ENCODE data around the gene TICRR. TPM values are rescaled to one million over a fixed set of nuclear protein-coding genes. Genes with fewer than 3 reads are reported as not detected.

The TICRR gene, protein sequence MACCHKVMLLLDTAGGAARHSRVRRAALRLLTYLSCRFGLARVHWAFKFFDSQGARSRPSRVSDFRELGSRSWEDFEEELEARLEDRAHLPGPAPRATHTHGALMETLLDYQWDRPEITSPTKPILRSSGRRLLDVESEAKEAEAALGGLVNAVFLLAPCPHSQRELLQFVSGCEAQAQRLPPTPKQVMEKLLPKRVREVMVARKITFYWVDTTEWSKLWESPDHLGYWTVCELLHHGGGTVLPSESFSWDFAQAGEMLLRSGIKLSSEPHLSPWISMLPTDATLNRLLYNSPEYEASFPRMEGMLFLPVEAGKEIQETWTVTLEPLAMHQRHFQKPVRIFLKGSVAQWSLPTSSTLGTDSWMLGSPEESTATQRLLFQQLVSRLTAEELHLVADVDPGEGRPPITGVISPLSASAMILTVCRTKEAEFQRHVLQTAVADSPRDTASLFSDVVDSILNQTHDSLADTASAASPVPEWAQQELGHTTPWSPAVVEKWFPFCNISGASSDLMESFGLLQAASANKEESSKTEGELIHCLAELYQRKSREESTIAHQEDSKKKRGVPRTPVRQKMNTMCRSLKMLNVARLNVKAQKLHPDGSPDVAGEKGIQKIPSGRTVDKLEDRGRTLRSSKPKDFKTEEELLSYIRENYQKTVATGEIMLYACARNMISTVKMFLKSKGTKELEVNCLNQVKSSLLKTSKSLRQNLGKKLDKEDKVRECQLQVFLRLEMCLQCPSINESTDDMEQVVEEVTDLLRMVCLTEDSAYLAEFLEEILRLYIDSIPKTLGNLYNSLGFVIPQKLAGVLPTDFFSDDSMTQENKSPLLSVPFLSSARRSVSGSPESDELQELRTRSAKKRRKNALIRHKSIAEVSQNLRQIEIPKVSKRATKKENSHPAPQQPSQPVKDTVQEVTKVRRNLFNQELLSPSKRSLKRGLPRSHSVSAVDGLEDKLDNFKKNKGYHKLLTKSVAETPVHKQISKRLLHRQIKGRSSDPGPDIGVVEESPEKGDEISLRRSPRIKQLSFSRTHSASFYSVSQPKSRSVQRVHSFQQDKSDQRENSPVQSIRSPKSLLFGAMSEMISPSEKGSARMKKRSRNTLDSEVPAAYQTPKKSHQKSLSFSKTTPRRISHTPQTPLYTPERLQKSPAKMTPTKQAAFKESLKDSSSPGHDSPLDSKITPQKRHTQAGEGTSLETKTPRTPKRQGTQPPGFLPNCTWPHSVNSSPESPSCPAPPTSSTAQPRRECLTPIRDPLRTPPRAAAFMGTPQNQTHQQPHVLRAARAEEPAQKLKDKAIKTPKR (N-terminal part only)
- 0.33 and 4.7 TPM in 2 replicates for total RNA-seq

DNA sequence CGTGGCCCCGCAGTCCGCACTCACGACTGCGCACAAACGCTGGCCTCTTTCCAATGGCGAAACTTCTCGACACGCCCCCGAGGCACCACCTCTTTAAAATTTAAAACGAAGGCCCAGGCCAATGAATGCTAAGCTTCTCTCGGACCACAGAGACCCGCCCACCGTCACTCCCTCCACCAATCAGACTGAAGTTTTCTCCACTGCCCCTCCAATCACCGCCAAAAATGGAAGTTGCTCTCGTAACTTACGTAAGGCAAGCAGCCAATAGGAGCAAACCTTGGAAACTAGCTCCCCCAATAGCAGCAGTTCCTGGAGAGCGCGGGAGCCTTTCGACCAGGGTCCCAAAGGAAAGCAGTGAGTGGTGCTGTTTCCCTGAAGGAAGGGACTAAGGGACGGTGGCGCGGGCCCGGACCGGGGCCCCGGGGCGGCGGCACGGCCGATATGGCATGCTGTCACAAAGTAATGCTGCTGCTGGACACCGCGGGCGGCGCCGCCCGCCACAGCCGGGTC lies at the start of gene TICRR:
TSS of gene TICRR (plus strand) at position 324 of the 510 bp plus-strand sequence. CDS start at position 442, 118 bp downstream.

DNA sequence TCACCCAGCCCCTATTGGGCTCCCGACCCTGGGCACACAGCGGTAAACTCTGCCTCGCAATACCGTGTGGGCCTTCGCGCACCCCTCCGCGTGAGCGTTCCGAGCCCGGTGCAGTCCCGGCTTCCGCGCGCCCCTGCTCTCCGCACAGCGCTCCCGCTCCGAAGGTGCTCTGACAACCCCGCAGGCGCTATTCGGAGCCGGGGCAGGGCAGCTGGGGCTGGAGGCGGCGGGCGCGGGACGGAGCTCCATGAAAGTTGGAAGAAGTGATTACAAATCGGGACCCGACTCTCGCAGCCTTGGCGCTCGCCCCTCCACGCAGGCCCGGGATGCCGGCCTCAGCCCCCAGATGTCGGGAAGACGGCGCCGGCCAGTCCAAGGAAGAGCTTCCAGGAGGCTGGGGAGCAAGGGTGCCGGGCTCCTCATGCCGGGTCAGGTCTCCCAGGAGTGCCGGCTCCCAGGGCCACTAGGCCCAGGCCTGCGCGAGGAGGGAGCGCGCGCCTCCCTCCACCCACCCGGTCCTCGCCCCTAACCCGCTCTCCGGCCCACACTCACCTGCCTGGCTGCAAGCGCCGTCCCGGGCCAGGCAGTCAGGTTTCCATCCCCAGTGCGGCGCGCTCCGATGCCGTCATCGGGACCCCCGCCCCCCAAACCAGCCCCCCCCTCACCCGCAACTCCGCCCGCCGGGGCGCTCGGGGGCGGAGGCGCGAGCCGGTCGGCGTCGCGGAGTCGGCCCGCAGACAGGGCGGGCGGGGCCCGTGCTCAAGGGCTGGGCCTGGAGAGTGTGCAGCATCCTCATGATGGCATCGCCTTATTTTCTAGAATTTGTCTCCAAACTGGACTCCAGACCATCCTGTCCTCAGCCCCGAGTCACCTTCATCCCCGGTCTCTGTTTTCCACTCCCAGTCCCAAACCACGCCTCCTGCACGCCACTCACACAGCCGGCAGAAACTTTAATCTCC lies 79.9 kb downstream of the TICRR start, which contains the start of gene KIF7:
TSS of gene KIF7 (minus strand) at position 621 of the 959 bp plus-strand sequence. CDS start 2,537 bp downstream, outside the sequence.

Other genes with a start within 250 kb of the TICRR start
- gene POLG, start 240.6 kb upstream of the TICRR start, total RNA-seq, result 81.9 and 95.9 TPM in 2 replicates
- not detected in 2 replicates for gene RHCG, start 78.9 kb upstream of the TICRR start, total RNA-seq
- gene KIF7, start 80.0 kb downstream of the TICRR start, total RNA-seq, result 11.9 and 19.7 TPM in 2 replicates
- under 0.01 and 0.50 TPM in 2 replicates for gene PLIN1, start 103.9 kb downstream of the TICRR start, total RNA-seq
- gene PEX11A, start 115.3 kb downstream of the TICRR start, total RNA-seq, result 11.3 and 11.4 TPM in 2 replicates
- gene WDR93, start 115.3 kb downstream of the TICRR start, total RNA-seq, result not detected in 2 replicates
- gene MESP1, start 175.8 kb downstream of the TICRR start, total RNA-seq, result 0.29 and 0.50 TPM in 2 replicates
- 0.58 and 1.3 TPM in 2 replicates for gene MESP2, start 200.9 kb downstream of the TICRR start, total RNA-seq
- gene ANPEP, start 239.4 kb downstream of the TICRR start, total RNA-seq, result 138 and 190 TPM in 2 replicates

All from smooth muscle cell of trachea (primary cell).